ENCODE data around the gene DDX41. TPM values are rescaled to one million over a fixed set of nuclear protein-coding genes. Genes with fewer than 3 reads are reported as not detected.

Gene DDX41
- total RNA-seq, 1 experiment from 2014 or later: 133 TPM

GRCh38 chr5:177528631-177529030, 11.9 kb upstream of the DDX41 start:
- H4K91ac ChIP-seq (ENCODE audit: insufficient read length, low read depth, low read length): no peak overlapping the region
- H4K5ac ChIP-seq (ENCODE audit: insufficient read length, low read depth, low read length): no peak overlapping the region
- no peak overlapping the region for H2BK120ac ChIP-seq (ENCODE audit: low read depth, low read length, poor library complexity, severe bottlenecking)
- H3K14ac ChIP-seq (ENCODE audit: insufficient read depth, low read length): no peak overlapping the region
- H2AFZ ChIP-seq (ENCODE audit: low read length): no peak overlapping the region
- TF ChIP-seq CTCF (conservative IDR thresholded peaks at IDR 0.05): no peak
- H3K9ac ChIP-seq (ENCODE audit: extremely low read depth, insufficient read length, low read length): no peak overlapping the region
- no peak overlapping the region for H2BK20ac ChIP-seq (ENCODE audit: low read depth, low read length, poor library complexity, severe bottlenecking)
- no peak overlapping the region for H2BK12ac ChIP-seq (ENCODE audit: insufficient read length, low read depth, low read length)
- no peak overlapping the region for H3T11ph ChIP-seq (ENCODE audit: low read length)
- Mint-ChIP-seq H3K27me3 (ENCODE audit: low read depth) (no peaks in the 10 kb centered on the region), H3K27ac (no peak overlapping the region), H3K9me3 (no peaks in the 10 kb centered on the region), H3K36me3 (ENCODE audit: insufficient read depth in 1 of 3, low read depth in 3 of 3) (peaks cover 28 to 39% (median 29%) of the 10 kb centered on the region in 3 experiments; a peak in 6 of 7 replicates), H3K4me1 (no peaks in the 10 kb centered on the region), H3K4me3 (no peak overlapping the region)
- H4K20me1 ChIP-seq (ENCODE audit: control insufficient read depth, insufficient read depth, insufficient read length): no peaks in the 10 kb centered on the region
- H3K27me3 ChIP-seq (ENCODE audit: insufficient read depth, low read length): no peaks in the 10 kb centered on the region
- no peak overlapping the region for H3K4ac ChIP-seq (ENCODE audit: low read depth, low read length)
- H3K56ac ChIP-seq (ENCODE audit: insufficient read length, low read depth, low read length): no peak overlapping the region
- no peaks in the 10 kb centered on the region for H3K4me1 ChIP-seq (ENCODE audit: insufficient read depth, low read length)
- H3K4me2 ChIP-seq (ENCODE audit: insufficient read depth, insufficient read length, low read length): no peak overlapping the region
- no peak for DNase-seq
- H3K79me1 ChIP-seq (ENCODE audit: insufficient read depth, low read depth, low read length, poor library complexity, severe bottlenecking): no peaks in the 10 kb centered on the region
- H2BK5ac ChIP-seq (ENCODE audit: insufficient read length, low read length): no peak overlapping the region
- H3K27ac ChIP-seq (ENCODE audit: insufficient read length, low read depth, low read length): no peak overlapping the region
- H3K23ac ChIP-seq (ENCODE audit: insufficient read length, low read depth, low read length): no peak overlapping the region
- H3K9me3 ChIP-seq (ENCODE audit: control insufficient read depth, low read depth, low read length): no peaks in the 10 kb centered on the region
- no peaks in the 10 kb centered on the region for H3K79me2 ChIP-seq (ENCODE audit: insufficient read depth, low read length)
- H2BK15ac ChIP-seq (ENCODE audit: low read depth, low read length): no peak overlapping the region
- no CpG with 5 or more reads among the region's 10 CpGs for WGBS (ENCODE audit: extremely low coverage, insufficient read length, low lambda C conversion rate)
- H2AK5ac ChIP-seq (ENCODE audit: insufficient read length, low read length): no peak overlapping the region
- H3K18ac ChIP-seq (ENCODE audit: insufficient read length, low read depth, low read length): no peak overlapping the region
- H3K23me2 ChIP-seq (ENCODE audit: insufficient read length, low read depth, low read length, poor library complexity, severe bottlenecking): no peaks in the 10 kb centered on the region
- H4K8ac ChIP-seq (replicated peaks; ENCODE audit: insufficient read length, low read depth, low read length): no peak overlapping the region

Data from H9 (cell line).